GM18868 (cell line): ENCODE results near the gene GLYR1.
"Not testable (repeated sequence)": the region's sequence is repeated elsewhere in the genome, so short reads cannot be mapped to it uniquely, and the experiment has no call there.

Experiments used
- ATAC-seq: cut with Tn5 transposase; IDR thresholded peaks from one replicate; pipeline ENCODE4 v1.9.1; 2021; ENCODE audit warnings: mild to moderate bottlenecking, moderate library complexity; ENCODE audit not compliant: unreplicated experiment

GLYR1 gene

GRCh38 chr16:4795181-4795827 is 51.8 kb downstream of the GLYR1 start, which contains the start of gene SMIM22:
Gene SMIM22 (plus strand): TSS chr16:4795369. CDS start chr16:4795735, 366 bp downstream.
- no peak for ATAC-seq

- ATAC-seq: no peak
Observed at GRCh38 chr16:4792951-4793513, 54.1 kb downstream of the GLYR1 start.

- no peak for ATAC-seq
Observed at GRCh38 chr16:4790871-4791270, 56.2 kb downstream of the GLYR1 start.

GRCh38 chr16:4790261-4790660 is 56.8 kb downstream of the GLYR1 start:
- no peak for ATAC-seq

DNA sequence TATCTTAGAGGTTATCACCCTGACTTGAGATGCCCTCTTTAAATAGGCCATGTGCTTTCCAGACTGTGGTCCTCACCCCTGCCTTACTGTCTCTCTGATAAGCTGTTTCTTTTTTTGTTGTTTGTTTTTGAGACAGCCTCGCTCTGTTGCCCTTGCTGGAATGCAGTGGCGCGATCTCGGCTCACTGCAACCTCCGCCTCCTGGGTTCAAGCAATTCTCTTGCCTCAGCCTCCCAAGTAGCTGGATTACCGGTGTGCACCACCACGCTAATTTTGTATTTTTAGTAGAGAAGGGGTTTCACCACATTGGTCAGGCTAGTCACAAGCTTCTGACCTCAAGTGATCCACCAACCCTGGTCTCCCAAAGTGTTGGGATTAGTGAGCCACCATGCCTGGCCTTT is 58.2 kb downstream of the GLYR1 start:
- ATAC-seq: no peak

- ATAC-seq: no peak
Observed at GRCh38 chr16:4788489-4788889, 58.6 kb downstream of the GLYR1 start.

DNA sequence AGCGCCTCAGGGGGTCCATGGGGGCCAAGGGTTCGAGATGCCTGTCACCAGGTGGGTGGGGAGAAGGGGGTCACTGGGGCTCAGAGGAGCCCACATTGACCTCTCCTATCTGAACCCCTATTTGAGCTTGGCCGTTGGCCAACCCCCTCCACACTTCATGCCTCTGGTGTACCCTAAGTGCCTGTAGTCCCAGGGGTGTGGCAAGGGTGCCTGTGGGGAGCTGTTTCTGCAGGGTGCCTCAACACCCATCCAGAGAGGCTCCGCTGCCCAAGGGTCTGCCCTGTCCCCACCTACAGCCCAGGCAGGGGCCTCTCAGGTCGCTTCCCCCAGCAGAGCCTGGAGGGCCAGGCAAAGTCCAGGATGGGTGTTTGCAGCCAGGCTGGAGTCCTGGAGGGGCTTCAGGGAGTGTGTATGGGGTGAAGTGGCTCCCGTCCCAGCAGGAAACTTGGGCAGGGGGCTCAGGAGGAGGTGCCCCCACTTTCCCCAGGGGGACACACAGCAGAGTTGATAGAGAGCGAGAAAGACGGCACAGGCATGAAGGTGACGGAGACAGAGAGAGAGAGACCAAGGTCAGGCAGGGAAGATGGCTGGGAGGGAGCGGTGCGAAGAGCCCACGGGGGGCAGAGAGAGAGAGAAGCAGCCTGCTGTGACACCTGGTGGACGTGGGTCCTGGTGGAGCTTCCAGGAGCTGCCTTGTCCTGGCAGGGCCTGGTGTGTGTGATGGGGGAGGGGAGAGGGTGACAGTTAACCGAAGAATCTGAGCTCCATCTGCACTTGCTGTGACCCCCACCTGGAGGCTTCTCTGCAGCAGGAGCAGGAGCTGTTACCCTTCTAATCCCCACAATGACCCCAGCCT is 59.2 kb downstream of the GLYR1 start, which contains the start of gene SEPTIN12:
Gene SEPTIN12, minus strand, starts transcription at position 719 of the 856 bp plus-strand sequence. Its CDS starts 700 bp downstream, at position 19.
- no peak for ATAC-seq

GRCh38 chr16:4787068-4787467 is 60.0 kb downstream of the GLYR1 start:
- no peak for ATAC-seq

DNA sequence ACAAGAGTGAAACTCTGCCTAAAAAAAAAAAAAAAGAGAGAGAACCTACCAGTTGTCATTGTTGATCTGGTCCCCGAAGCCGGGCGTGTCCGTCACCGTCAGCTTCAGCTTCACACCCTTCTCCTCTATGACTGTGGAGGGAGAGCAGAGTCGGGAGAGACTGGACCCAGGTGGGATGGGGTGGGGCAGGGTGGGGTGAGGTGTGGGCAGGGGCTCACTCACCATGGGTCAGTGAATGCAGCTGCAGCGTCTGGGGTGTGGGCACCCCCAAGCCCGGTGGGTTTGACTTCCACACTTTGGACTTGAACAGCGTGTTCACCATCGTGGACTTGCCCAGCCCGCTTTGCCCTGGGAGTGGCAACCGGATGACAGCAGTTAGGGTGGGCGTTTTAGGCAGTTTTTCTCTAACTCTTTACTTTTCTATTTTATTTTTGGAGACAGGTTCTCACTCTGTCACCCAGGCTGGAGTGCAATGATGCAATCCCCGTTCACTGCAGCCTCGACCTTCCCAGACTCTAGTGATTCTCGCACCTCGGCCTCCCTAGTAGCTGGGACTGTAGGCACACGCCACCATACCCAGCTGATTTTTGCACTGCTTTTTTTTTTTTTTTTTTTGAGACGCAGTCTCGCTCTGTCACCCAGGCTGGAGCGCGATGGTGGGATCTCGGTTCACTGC is 61.2 kb downstream of the GLYR1 start:
- no peak for ATAC-seq

GRCh38 chr16:4784444-4784987 is 62.6 kb downstream of the GLYR1 start:
- not testable (repeated sequence) for ATAC-seq

- no peak for ATAC-seq
Observed at GRCh38 chr16:4783951-4784336, 63.1 kb downstream of the GLYR1 start.

GRCh38 chr16:4783251-4783950 is 63.7 kb downstream of the GLYR1 start:
- no peak for ATAC-seq

DNA sequence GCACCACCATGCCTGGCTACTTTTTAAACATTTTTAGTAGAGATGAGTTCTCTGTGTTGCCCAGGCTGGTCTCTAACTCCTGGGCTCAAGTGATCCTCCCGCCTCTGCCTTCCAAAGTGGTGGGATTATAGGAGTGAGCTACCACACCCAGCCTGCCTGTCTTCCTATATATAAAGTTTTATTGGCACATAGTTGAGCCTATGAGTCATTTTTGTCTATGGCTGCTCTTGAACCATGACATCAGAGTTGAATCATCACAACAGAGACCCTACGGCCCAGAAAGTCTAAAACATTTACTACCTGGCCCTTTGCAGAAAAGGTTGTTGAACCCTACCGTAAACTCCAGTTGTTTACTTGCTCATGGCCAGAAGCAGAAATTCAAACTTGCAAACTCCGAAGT is 66.9 kb downstream of the GLYR1 start:
- no peak for ATAC-seq

- no peak for ATAC-seq
Observed at GRCh38 chr16:4778050-4778392, 69.1 kb downstream of the GLYR1 start.

- ATAC-seq: no peak
Observed at GRCh38 chr16:4777339-4778049, 69.6 kb downstream of the GLYR1 start.

DNA sequence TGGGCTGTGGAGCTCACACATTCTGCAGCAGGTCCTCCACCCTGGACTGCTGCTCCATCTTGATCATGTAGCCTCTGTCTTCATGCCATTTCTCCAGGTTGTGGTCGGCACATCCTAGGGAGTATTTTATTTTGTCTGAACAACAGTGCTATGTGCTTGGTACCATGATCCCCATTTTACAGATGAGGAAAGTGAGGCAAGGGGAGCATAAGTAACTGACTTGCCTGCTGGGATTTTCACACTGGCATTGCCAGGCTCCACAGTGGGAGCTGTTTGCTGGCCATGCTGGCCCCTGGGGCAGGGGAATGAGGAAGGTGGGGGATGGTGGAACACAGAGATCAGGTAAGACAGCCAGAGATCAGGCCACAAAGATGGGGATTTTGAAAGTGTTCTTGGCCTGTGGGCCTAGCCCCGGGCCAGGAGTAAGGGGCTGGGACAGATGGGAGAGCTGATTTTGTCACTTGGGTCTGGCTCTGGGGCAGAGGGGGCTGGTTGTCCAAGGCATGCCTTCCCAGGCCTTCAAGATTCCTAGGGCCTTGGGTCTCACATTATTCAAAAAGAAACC is 70.9 kb downstream of the GLYR1 start:
- ATAC-seq: no peak

GRCh38 chr16:4775005-4775404 is 72.1 kb downstream of the GLYR1 start:
- ATAC-seq: no peak

DNA sequence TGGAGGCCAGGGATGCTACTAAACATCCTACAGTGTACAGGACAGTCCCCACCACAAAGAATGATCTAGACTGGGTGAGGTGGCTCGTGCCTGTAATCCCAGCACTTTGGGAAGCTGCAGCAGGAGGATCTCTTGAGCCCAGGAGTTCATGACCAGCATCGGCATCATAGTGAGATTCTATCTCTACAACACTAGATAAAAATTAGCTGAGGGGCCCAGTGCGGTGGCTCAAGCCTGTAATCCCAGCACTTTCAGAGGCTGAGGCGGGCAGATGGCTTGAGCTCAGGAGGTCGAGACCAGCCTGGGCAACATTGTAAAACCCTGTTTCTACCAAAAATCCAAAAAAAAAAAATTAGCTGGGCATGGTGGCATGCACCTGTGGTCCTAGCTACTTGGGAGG is 74.7 kb downstream of the GLYR1 start:
- ATAC-seq: no peak

- no peak for ATAC-seq
Observed at GRCh38 chr16:4771646-4772045, 75.4 kb downstream of the GLYR1 start.

- no peak for ATAC-seq
Observed at GRCh38 chr16:4769306-4769638, 77.8 kb downstream of the GLYR1 start.
